ENCODE data around the gene AIFM2. TPM values are rescaled to one million over a fixed set of nuclear protein-coding genes. Genes with fewer than 3 reads are reported as not detected.
"Not testable (repeated sequence)": the region's sequence is repeated elsewhere in the genome, so short reads cannot be mapped to it uniquely, and the experiment has no call there.

The AIFM2 gene
- total RNA-seq, 3 donors from 2014 or later: 21.0 to 23.0 (median 22.7) TPM

- intact Hi-C loops (cut with DNase I, micrococcal nuclease): no loop called here
Measured at GRCh38 chr10:70124918-70125317, 7.7 kb downstream of the AIFM2 start.

GRCh38 chr10:70124415-70124814 is 8.2 kb downstream of the AIFM2 start:
- H3K36me3 ChIP-seq (ENCODE audit: low read depth): no peaks in the 10 kb centered on the region
- H3K4me1 ChIP-seq (ENCODE audit: low read depth): no peaks in the 10 kb centered on the region
- DNase-seq (no peak), ATAC-seq (no peak)
- no peaks in the 10 kb centered on the region for H3K9me3 ChIP-seq
- TF ChIP-seq CTCF (IDR thresholded peaks at IDR 0.05): no peak
- no peak overlapping the region for H3K4me3 ChIP-seq
- intact Hi-C loops (cut with DNase I, micrococcal nuclease): no loop called here

More at GRCh38 chr10:70124918-70125317, 7.7 kb downstream of the AIFM2 start:
- Histone ChIP-seq H3K4me1 (ENCODE audit: low read depth) (no peaks in the 10 kb centered on the region), H3K4me3 (no peak overlapping the region), H3K9me3 (no peaks in the 10 kb centered on the region), H3K36me3 (ENCODE audit: low read depth) (no peaks in the 10 kb centered on the region)
- no peak for TF ChIP-seq CTCF (IDR thresholded peaks at IDR 0.05)
- DNase-seq (no peak), ATAC-seq (no peak)

GRCh38 chr10:70123817-70124216 is 8.8 kb downstream of the AIFM2 start:
- TF ChIP-seq CTCF (IDR thresholded peaks at IDR 0.05): no peak
- intact Hi-C loops (cut with DNase I, micrococcal nuclease): no loop called here
- no peak overlapping the region for H3K4me3 ChIP-seq
- no peak for ATAC-seq
- H3K4me1 ChIP-seq (ENCODE audit: low read depth): no peaks in the 10 kb centered on the region
- no peak for DNase-seq
- no peaks in the 10 kb centered on the region for H3K36me3 ChIP-seq (ENCODE audit: low read depth)
- no peaks in the 10 kb centered on the region for H3K9me3 ChIP-seq

- DNase-seq; H3K36me3 ChIP-seq (ENCODE audit: low read depth); H3K4me1 ChIP-seq (ENCODE audit: low read depth); H3K4me3 ChIP-seq; H3K9me3 ChIP-seq; ATAC-seq; intact Hi-C loops (cut with DNase I, micrococcal nuclease): not testable (repeated sequence)
Measured at GRCh38 chr10:70123166-70123565, 9.5 kb downstream of the AIFM2 start.

GRCh38 chr10:70122742-70123141 is 9.9 kb downstream of the AIFM2 start:
- Histone ChIP-seq H3K9me3 (no peaks in the 10 kb centered on the region), H3K36me3 (ENCODE audit: low read depth) (peaks cover 4% of the 10 kb centered on the region), H3K4me1 (ENCODE audit: low read depth) (no peaks in the 10 kb centered on the region), H3K4me3 (no peak overlapping the region)
- no peak for ATAC-seq
- intact Hi-C loops (cut with DNase I, micrococcal nuclease): no loop called here
- no peak for TF ChIP-seq CTCF (IDR thresholded peaks at IDR 0.05)
- no peak for DNase-seq

GRCh38 chr10:70121281-70121949 is 11.2 kb downstream of the AIFM2 start:
- intact Hi-C loops (cut with DNase I, micrococcal nuclease): no loop called here

More at GRCh38 chr10:70121281-70121949, 11.2 kb downstream of the AIFM2 start:
- Histone ChIP-seq H3K9me3 (no peaks in the 10 kb centered on the region), H3K4me3 (no peak overlapping the region), H3K4me1 (ENCODE audit: low read depth) (no peaks in the 10 kb centered on the region), H3K36me3 (ENCODE audit: low read depth) (peaks cover 4% of the 10 kb centered on the region)
- no peak for ATAC-seq
- DNase-seq: no peak
- no peak for TF ChIP-seq CTCF (IDR thresholded peaks at IDR 0.05)

Data from mucosa of descending colon (tissue), 3 donors.